B cell (primary cell): Measurements from ENCODE around the gene MAPK7. TPM values are rescaled to one million over a fixed set of nuclear protein-coding genes. Genes with fewer than 3 reads are reported as not detected.
A peak's percentile ranks its signal among the peaks of the same experiment; 100 is the strongest.

Experiments used
- ATAC-seq: fragments of 200-7000 bp; cut with Tn5 transposase; one replicate; pipeline ENCODE4 v1.10.0; 2021; ENCODE audit warnings: low read depth, mild to moderate bottlenecking, moderate number of reproducible peaks, moderate library complexity
- CTCF ChIA-PET: fragments of 350-600 bp; sonication (Branson Sonifier 250); formaldehyde crosslinking; loops from one replicate; lab custom pipeline; 2021; ENCODE audit warnings: antibody characterized with exemption, inconsistent platforms; lab: Charles Lee
- POLR2A ChIA-PET: fragments of 350-600 bp; sonication (Branson Sonifier 250); formaldehyde crosslinking; loops from one replicate; lab custom pipeline; 2021; ENCODE audit warnings: antibody characterized with exemption; lab: Charles Lee
- DNase-seq: peaks from one replicate; pipeline ENCODE4 v3.0.0; 2013
- H2AFZ ChIP-seq: 2 replicates; pipeline ENCODE4 v1.6.1; 2012; ENCODE audit warnings: mild to moderate bottlenecking, low read depth, low read length; ENCODE audit not compliant: insufficient read depth, poor library complexity, severe bottlenecking
- H3K27ac ChIP-seq, 2 donors: 1 replicate in 1 of 2; 2 replicates in 1 of 2; pipeline ENCODE4 v1.5.1; 2012 to 2013; ENCODE audit warnings: low read length in 2 of 2, mild to moderate bottlenecking in 2 of 2, moderate library complexity in 1 of 2
- H3K27me3 ChIP-seq, 4 experiments: fragments of 200-600 bp in 1 of 4; sonication (generic) in 1 of 4; replicated peaks in 1 of 4; 1 replicate in 2 of 4; 2 replicates in 2 of 4; pipeline versions ENCODE4 v1.6.1 to v1.7.0; 2013 to 2016; ENCODE audit warnings: low read length in 3 of 4, mild to moderate bottlenecking in 2 of 4, mixed read lengths in 1 of 4, moderate library complexity in 1 of 4; ENCODE audit not compliant: insufficient read depth in 4 of 4, control insufficient read depth in 3 of 4; ENCODE audit errors: control extremely low read depth in 1 of 4
- H3K36me3 ChIP-seq, 2 experiments: replicated peaks in 1 of 2; 1 replicate in 1 of 2; 2 replicates in 1 of 2; pipeline versions ENCODE4 v1.6.1 to v1.7.1; 2013; ENCODE audit warnings: low read length in 1 of 2; ENCODE audit not compliant: insufficient read depth in 2 of 2, control insufficient read depth in 1 of 2; ENCODE audit errors: control extremely low read depth in 1 of 2, extremely low read depth in 1 of 2
- H3K4me1 ChIP-seq, 2 donors: fragments of 200-600 bp in 1 of 2; sonication (generic) in 1 of 2; 1 replicate in 1 of 2; 2 replicates in 1 of 2; pipeline versions ENCODE4 v1.5.1 to v1.6.1; 2013 to 2017; ENCODE audit warnings: low read length in 2 of 2; ENCODE audit not compliant: control insufficient read depth in 2 of 2, insufficient read depth in 2 of 2
- H3K4me2 ChIP-seq: replicated peaks from 2 replicates; pipeline ENCODE3; 2012; ENCODE audit warnings: mild to moderate bottlenecking, low read depth, low read length; ENCODE audit not compliant: poor library complexity, severe bottlenecking
- H3K4me3 ChIP-seq, 5 experiments: fragments of 200-600 bp in 1 of 5; sonication (generic) in 1 of 5; 1 replicate in 3 of 5; 2 replicates in 2 of 5; pipeline versions ENCODE4 v1.5.1 to v1.7.0; 2011 to 2016; ENCODE audit warnings: low read length in 4 of 5, mild to moderate bottlenecking in 4 of 5, low read depth in 2 of 5, control low read depth in 1 of 5, moderate library complexity in 1 of 5; ENCODE audit not compliant: insufficient read depth in 1 of 5; ENCODE audit errors: control extremely low read depth in 1 of 5, extremely low read depth in 1 of 5
- H3K79me2 ChIP-seq: fragments of 200-600 bp; sonication (generic); one replicate; pipeline ENCODE4 v1.6.0; 2016; ENCODE audit warnings: low read length; ENCODE audit not compliant: control insufficient read depth, insufficient read depth
- H3K9ac ChIP-seq: fragments of 200-600 bp; sonication (generic); 2 replicates; pipeline ENCODE4 v1.6.1; 2017; ENCODE audit warnings: mild to moderate bottlenecking, low read length, moderate library complexity
- H3K9me3 ChIP-seq, 3 donors: one replicate each; pipeline versions ENCODE4 v1.6.1 to v1.7.1; 2013; ENCODE audit warnings: low read length in 2 of 3; ENCODE audit not compliant: control insufficient read depth in 2 of 3, insufficient read depth in 1 of 3; ENCODE audit errors: control extremely low read depth in 1 of 3
- H4K20me1 ChIP-seq: 2 replicates; pipeline ENCODE4 v1.6.0; 2012; ENCODE audit warnings: mild to moderate bottlenecking, low read length; ENCODE audit not compliant: insufficient read depth, control insufficient read depth, poor library complexity, severe bottlenecking
- H3K27ac Mint-ChIP-seq: one replicate; pipeline ENCODE4 v1.8.0; 2021; ENCODE audit warnings: mixed read lengths
- H3K27me3 Mint-ChIP-seq: one replicate; pipeline ENCODE4 v1.8.0; 2021; ENCODE audit warnings: mixed read lengths
- H3K4me1 Mint-ChIP-seq: one replicate; pipeline ENCODE4 v1.8.0; 2021; ENCODE audit warnings: mixed read lengths
- H3K4me3 Mint-ChIP-seq: one replicate; pipeline ENCODE4 v1.8.0; 2021; ENCODE audit warnings: mixed read lengths
- H3K9me3 Mint-ChIP-seq: one replicate; pipeline ENCODE4 v1.8.0; 2022; ENCODE audit warnings: mixed read lengths; ENCODE audit not compliant: insufficient read depth
- EZH2 ChIP-seq: IDR thresholded peaks from 2 replicates; pipeline ENCODE4 v1.6.1; 2012; ENCODE audit warnings: borderline replicate concordance, low read depth, mild to moderate bottlenecking, moderate library complexity, low read length; ENCODE audit not compliant: insufficient read depth, poor library complexity, severe bottlenecking
- WGBS: methylation state at CpG from one replicate; pipeline ENCODE4 v1.1.5; 2013; ENCODE audit warnings: missing lambda C conversion rate; ENCODE audit not compliant: insufficient coverage; 5-methylcytosine and 5-hydroxymethylcytosine counted together
- intact Hi-C: fragments of 100-400 bp; cut with micrococcal nuclease; formaldehyde crosslinking; loops from one replicate; pipeline ENCODE4 v1.10.0; 2022
- polyA plus RNA-seq: library from polyadenylated mRNA; depleted of rRNA; stranded (reverse); fragments of >200 nt; gene quantifications from 2 replicates; pipeline ENCODE4 v1.2.3, GENCODE V29; 2012
- total RNA-seq, 2 donors: library from RNA; stranded (reverse); fragments of 120-200 nt in 1 of 2; gene quantifications; 1 replicate in 1 of 2; 2 replicates in 1 of 2; pipeline versions ENCODE4 v1.2.3 to v1.2.4, GENCODE V29; 2013 to 2022
- TF ChIP-seq, protein P1 (sequence below): fragments of 200-600 bp; IDR thresholded peaks from one replicate; pipeline ENCODE4 v1.8.0; 2022; ENCODE audit warnings: antibody characterized with exemption, mild to moderate bottlenecking

The MAPK7 gene
- total and polyA plus RNA-seq, 2 donors (not counting 1 experiment from before 2014, with no cell fraction given), result 30.0 to 34.0 TPM

DNA sequence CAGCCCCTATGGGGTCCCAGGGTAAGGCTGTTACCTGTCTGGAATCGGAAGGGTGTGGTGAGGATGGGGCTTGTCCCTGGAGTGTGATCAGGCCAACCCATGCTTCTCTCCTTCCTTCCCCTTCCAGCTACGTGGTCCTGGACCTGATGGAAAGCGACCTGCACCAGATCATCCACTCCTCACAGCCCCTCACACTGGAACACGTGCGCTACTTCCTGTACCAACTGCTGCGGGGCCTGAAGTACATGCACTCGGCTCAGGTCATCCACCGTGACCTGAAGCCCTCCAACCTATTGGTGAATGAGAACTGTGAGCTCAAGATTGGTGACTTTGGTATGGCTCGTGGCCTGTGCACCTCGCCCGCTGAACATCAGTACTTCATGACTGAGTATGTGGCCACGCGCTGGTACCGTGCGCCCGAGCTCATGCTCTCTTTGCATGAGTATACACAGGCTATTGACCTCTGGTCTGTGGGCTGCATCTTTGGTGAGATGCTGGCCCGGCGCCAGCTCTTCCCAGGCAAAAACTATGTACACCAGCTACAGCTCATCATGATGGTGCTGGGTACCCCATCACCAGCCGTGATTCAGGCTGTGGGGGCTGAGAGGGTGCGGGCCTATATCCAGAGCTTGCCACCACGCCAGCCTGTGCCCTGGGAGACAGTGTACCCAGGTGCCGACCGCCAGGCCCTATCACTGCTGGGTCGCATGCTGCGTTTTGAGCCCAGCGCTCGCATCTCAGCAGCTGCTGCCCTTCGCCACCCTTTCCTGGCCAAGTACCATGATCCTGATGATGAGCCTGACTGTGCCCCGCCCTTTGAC, 2.4 kb downstream of the MAPK7 start:
- H3K79me2 ChIP-seq, result peaks cover 4% of the 10 kb centered on the region
- DNase-seq, result no peak
- Mint-ChIP-seq H3K27me3 (no peaks in the 10 kb centered on the region), H3K4me3 (peak overlapping the region; percentile 4), H3K27ac (no peak overlapping the region), H3K9me3 (no peaks in the 10 kb centered on the region), H3K4me1 (peaks cover 26% of the 10 kb centered on the region)
- intact Hi-C loops, result no loop called here
- WGBS, result 98% methylated on average over 28 of the region's 29 CpGs
- H3K9me3 ChIP-seq, result no peaks in the 10 kb centered on the region
- H3K36me3 ChIP-seq, result peaks cover 0 to 45% of the 10 kb centered on the region in 2 experiments
- no peak for TF ChIP-seq EZH2
- TF ChIP-seq, protein P1, sequence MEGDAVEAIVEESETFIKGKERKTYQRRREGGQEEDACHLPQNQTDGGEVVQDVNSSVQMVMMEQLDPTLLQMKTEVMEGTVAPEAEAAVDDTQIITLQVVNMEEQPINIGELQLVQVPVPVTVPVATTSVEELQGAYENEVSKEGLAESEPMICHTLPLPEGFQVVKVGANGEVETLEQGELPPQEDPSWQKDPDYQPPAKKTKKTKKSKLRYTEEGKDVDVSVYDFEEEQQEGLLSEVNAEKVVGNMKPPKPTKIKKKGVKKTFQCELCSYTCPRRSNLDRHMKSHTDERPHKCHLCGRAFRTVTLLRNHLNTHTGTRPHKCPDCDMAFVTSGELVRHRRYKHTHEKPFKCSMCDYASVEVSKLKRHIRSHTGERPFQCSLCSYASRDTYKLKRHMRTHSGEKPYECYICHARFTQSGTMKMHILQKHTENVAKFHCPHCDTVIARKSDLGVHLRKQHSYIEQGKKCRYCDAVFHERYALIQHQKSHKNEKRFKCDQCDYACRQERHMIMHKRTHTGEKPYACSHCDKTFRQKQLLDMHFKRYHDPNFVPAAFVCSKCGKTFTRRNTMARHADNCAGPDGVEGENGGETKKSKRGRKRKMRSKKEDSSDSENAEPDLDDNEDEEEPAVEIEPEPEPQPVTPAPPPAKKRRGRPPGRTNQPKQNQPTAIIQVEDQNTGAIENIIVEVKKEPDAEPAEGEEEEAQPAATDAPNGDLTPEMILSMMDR, result no peak
- CTCF ChIA-PET, result interaction anchor here (1.6 to 4.9 kb wide), 2 partner anchors 17 to 67 kb away, joined by 6 to 110 read pairs; partner anchors contain the start of gene B9D1
- H3K4me3 ChIP-seq, result no peak overlapping the region
- H3K27ac ChIP-seq, result no peak overlapping the region
- POLR2A ChIA-PET, result interaction anchor here (1.7 kb wide), 1 partner anchor 18 kb away, joined by 4 read pairs; the partner anchor contains the start of gene B9D1
- H4K20me1 ChIP-seq, result peaks cover 12% of the 10 kb centered on the region
- no peak for ATAC-seq
- no peak overlapping the region for H2AFZ ChIP-seq
- no peak overlapping the region for H3K9ac ChIP-seq
- H3K27me3 ChIP-seq, result no peaks in the 10 kb centered on the region
- no peak overlapping the region for H3K4me2 ChIP-seq
- peaks cover 13 to 17% of the 10 kb centered on the region in 2 donors for H3K4me1 ChIP-seq

DNA sequence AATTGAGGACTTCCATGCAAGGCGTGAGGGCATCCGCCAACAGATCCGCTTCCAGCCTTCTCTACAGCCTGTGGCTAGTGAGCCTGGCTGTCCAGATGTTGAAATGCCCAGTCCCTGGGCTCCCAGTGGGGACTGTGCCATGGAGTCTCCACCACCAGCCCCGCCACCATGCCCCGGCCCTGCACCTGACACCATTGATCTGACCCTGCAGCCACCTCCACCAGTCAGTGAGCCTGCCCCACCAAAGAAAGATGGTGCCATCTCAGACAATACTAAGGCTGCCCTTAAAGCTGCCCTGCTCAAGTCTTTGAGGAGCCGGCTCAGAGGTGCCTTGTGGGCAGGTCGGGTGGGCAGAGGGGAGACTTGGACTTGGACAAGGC, 3.1 kb downstream of the MAPK7 start:
- 98% methylated on average over 5 of the region's 7 CpGs for WGBS
- DNase-seq (no peak), ATAC-seq (no peak)
- POLR2A ChIA-PET, result interaction anchor here (1.7 kb wide), 1 partner anchor 19 kb away, joined by 4 read pairs; the partner anchor contains the start of gene B9D1
- no peak overlapping the region for H3K27ac ChIP-seq
- H3K4me2 ChIP-seq, result no peak overlapping the region
- Mint-ChIP-seq H3K27ac (no peak overlapping the region), H3K4me1 (peaks cover 24% of the 10 kb centered on the region), H3K4me3 (no peak overlapping the region), H3K9me3 (no peaks in the 10 kb centered on the region), H3K27me3 (peaks cover 3% of the 10 kb centered on the region)
- peaks cover 0 to 45% of the 10 kb centered on the region in 2 experiments for H3K36me3 ChIP-seq
- TF ChIP-seq, protein P1, result no peak
- TF ChIP-seq EZH2, result no peak
- peaks cover 4% of the 10 kb centered on the region for H3K79me2 ChIP-seq
- H3K9me3 ChIP-seq, result no peaks in the 10 kb centered on the region
- H3K9ac ChIP-seq, result no peak overlapping the region
- H3K4me1 ChIP-seq, result peaks cover 13 to 17% of the 10 kb centered on the region in 2 donors
- H2AFZ ChIP-seq, result no peak overlapping the region
- CTCF ChIA-PET, result interaction anchor here (4.9 kb wide), 1 partner anchor 17 kb away, joined by 110 read pairs; the partner anchor contains the start of gene B9D1
- H4K20me1 ChIP-seq, result peaks cover 12% of the 10 kb centered on the region
- peaks cover 0 to under 1% (median 0%) of the 10 kb centered on the region in 4 experiments for H3K27me3 ChIP-seq
- no peak overlapping the region for H3K4me3 ChIP-seq
- intact Hi-C loops, result no loop called here
